Fibroblast of lung (primary cell): ENCODE measurements around the gene FAM217A.

Experiments used
- EZH2 ChIP-seq: IDR thresholded peaks from 2 replicates; pipeline ENCODE4 v1.5.1; 2012; ENCODE audit warnings: low read length, control low read depth, mild to moderate bottlenecking; ENCODE audit errors: missing control alignments
- TF ChIP-seq, protein P1 (sequence below), 2 donors: IDR thresholded peaks in 1 of 2; conservative IDR thresholded peaks in 1 of 2; 1 replicate in 1 of 2; 2 replicates in 1 of 2; pipeline ENCODE4 v1.5.1; 2011 to 2012; ENCODE audit warnings: low read length in 2 of 2, control low read depth in 1 of 2, inconsistent platforms in 1 of 2, low read depth in 1 of 2, mild to moderate bottlenecking in 1 of 2

DNA sequence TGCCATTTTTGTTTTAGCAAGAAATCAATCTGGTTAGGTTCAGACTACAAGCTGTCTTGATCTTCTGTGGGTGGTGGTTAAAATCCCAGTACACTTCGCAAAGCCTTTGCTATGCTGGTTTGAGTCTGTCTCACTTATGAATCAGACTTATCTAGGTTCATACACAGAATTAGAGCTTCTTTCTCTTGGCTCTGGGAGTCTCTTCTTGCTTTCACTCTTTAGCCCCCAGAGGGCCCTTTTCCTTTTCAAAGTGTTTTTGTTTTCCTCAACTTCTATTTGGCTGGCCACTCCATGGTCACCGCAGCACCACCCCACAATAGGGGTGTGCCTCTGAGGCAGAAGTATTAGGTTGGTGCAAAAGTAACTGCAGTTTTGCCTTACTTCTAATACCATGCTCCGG lies 35.2 kb upstream of the FAM217A start:
- TF ChIP-seq, protein P1, sequence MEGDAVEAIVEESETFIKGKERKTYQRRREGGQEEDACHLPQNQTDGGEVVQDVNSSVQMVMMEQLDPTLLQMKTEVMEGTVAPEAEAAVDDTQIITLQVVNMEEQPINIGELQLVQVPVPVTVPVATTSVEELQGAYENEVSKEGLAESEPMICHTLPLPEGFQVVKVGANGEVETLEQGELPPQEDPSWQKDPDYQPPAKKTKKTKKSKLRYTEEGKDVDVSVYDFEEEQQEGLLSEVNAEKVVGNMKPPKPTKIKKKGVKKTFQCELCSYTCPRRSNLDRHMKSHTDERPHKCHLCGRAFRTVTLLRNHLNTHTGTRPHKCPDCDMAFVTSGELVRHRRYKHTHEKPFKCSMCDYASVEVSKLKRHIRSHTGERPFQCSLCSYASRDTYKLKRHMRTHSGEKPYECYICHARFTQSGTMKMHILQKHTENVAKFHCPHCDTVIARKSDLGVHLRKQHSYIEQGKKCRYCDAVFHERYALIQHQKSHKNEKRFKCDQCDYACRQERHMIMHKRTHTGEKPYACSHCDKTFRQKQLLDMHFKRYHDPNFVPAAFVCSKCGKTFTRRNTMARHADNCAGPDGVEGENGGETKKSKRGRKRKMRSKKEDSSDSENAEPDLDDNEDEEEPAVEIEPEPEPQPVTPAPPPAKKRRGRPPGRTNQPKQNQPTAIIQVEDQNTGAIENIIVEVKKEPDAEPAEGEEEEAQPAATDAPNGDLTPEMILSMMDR (conservative IDR thresholded peaks at IDR 0.05 in 1 of 2, IDR thresholded peaks at IDR 0.05 in 1 of 2; ENCODE audit: low read depth in 1 of 2, low read length in 2 of 2), result no peak
- TF ChIP-seq EZH2, result no peak
